ENCODE data around the gene CXCR5. TPM values are rescaled to one million over a fixed set of nuclear protein-coding genes. Genes with fewer than 3 reads are reported as not detected.

CXCR5 gene
- polyA plus RNA-seq, 1 donor (not counting 4 experiments of a cell fraction or from before 2014, with no cell fraction given): not detected

DNA sequence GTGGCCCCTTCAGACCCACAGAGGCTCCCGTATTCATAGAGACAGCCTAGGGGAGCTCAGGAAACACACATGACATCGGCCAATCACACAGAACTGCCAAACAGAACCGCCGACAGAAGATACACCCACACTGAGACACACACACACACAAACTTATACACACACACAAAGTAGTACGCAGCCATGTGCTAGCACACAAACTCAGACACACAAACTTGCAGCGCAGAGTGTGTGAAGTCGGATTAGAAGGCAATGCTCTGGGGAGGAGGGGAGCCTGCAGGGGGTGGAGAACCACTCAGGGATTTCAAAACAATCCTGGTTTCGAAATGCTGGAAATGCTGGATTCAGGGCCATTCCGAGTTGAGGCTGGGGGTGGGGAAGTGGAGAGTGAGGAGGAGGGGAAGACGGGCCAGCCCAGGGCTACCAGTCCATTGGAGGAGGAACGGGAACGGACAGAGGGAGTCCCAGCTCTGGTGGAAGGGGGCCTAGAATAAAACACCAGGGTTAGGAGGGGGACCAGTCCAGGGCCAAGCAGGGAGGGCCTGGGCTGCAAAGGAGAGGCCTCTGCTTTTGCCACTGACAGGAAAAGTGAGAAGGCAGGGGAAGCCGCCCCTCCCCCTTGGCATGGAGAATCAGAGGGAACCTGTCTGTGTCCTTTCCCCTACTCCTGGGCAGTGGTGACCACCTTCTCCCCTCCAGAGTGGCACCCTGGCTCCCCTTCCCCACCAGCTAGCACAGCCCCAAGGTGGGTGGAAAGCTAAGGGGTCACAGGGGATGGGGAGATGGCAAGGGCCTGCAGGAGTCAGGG lies 37.6 kb downstream of the CXCR5 start:
- Histone ChIP-seq H3K27me3 (ENCODE audit: control insufficient read depth, extremely low read depth, insufficient read depth, low read length) (no peaks in the 10 kb centered on the region), H3K9ac (ENCODE audit: control insufficient read depth, extremely low read depth, insufficient read depth, low read length) (peak overlapping the region; percentile 97), H3K79me2 (ENCODE audit: control insufficient read depth, insufficient read depth, low read length) (peaks cover 82% of the 10 kb centered on the region), H3K4me3 (ENCODE audit: control insufficient read depth in 2 of 3, extremely low read depth in 1 of 3, insufficient read depth in 2 of 3, low read depth in 1 of 3, low read length in 3 of 3) (peak overlapping the region; percentile 75 to 95 (median 92)), H4K20me1 (ENCODE audit: control insufficient read depth, extremely low read depth, insufficient read depth, low read length) (peaks cover 8% of the 10 kb centered on the region), H3K4me2 (ENCODE audit: control insufficient read depth, extremely low read depth, insufficient read depth, low read depth, low read length) (peak overlapping the region; percentile 83), H3K36me3 (ENCODE audit: control insufficient read depth in 2 of 2, extremely low read depth in 1 of 2, insufficient read depth in 2 of 2, low read length in 2 of 2) (peaks cover 3 to 21% of the 10 kb centered on the region in 2 experiments), H3K9me3 (ENCODE audit: control insufficient read depth, low read depth, low read length) (no peaks in the 10 kb centered on the region), H3K9me1 (ENCODE audit: control insufficient read depth, extremely low read depth, insufficient read depth, low read length) (no peaks in the 10 kb centered on the region), H2AFZ (ENCODE audit: control insufficient read depth, low read length) (no peak overlapping the region), H3K27ac (ENCODE audit: control insufficient read depth, insufficient read depth, low read length) (peak overlapping the region; percentile 86), H3K4me1 (ENCODE audit: control insufficient read depth, extremely low read depth, insufficient read depth, low read length) (peaks cover 58% of the 10 kb centered on the region)
- dilution Hi-C loops (cut with MboI; ENCODE audit: extremely low pct_ligation_motif_present, low sequenced_read_pairs): no loop called here
- FAIRE-seq: no peak
- no peak for DNase-seq (ENCODE audit: low read depth, low spot score)
- TF ChIP-seq, protein P1, sequence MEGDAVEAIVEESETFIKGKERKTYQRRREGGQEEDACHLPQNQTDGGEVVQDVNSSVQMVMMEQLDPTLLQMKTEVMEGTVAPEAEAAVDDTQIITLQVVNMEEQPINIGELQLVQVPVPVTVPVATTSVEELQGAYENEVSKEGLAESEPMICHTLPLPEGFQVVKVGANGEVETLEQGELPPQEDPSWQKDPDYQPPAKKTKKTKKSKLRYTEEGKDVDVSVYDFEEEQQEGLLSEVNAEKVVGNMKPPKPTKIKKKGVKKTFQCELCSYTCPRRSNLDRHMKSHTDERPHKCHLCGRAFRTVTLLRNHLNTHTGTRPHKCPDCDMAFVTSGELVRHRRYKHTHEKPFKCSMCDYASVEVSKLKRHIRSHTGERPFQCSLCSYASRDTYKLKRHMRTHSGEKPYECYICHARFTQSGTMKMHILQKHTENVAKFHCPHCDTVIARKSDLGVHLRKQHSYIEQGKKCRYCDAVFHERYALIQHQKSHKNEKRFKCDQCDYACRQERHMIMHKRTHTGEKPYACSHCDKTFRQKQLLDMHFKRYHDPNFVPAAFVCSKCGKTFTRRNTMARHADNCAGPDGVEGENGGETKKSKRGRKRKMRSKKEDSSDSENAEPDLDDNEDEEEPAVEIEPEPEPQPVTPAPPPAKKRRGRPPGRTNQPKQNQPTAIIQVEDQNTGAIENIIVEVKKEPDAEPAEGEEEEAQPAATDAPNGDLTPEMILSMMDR (optimal IDR thresholded peaks at IDR 0.05 in 1 of 3, IDR thresholded peaks at IDR 0.05 in 1 of 3, conservative IDR thresholded peaks at IDR 0.05 in 1 of 3; ENCODE audit: extremely low read depth in 1 of 3, insufficient read depth in 2 of 3, low read length in 3 of 3): no peak
- TF ChIP-seq EZH2 (IDR thresholded peaks at IDR 0.05; ENCODE audit: low read length): no peak

DNA sequence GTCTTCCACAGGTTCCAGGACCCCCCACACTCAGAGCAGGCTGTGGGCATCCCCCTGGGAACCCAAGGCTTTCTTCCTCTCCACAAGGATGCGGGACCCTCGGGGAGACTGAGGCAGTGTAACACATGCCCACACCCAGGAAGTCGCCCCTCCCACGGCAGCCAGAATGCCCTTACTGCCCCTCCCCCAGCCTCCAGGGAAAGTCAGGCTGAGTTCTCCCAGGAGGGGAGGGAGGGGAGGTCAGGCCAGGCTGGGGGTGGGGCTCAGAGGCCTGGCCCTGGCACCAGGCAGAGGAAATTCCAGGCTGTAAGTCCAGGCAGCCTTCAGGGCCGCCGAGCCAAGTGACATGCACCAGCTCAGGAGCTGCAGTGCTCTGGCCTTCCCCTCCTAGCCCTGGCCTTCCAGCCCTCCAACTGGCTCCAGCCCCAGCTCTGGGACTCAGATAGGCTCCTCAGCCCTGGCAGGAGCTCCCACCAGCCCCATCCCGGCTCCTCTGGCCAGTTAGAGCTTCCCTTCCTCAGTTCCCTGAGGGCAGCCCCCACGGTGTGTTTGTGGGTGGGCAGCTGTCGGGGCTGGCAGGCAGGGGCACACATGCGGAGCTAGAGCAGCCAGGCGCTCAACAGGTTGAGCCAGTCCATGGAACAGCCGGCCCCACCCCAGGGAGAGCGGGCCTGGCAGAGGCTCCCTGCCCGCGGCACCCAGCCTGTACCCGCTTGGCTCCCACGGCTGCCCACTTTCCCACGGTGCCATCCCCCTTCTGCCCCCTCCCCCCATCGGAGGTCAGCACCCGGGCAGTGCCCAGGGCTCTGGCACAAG lies 38.4 kb downstream of the CXCR5 start:
- H3K27ac ChIP-seq (ENCODE audit: control insufficient read depth, insufficient read depth, low read length): peak overlapping the region; percentile 86
- H3K36me3 ChIP-seq (ENCODE audit: control insufficient read depth in 2 of 2, extremely low read depth in 1 of 2, insufficient read depth in 2 of 2, low read length in 2 of 2): peaks cover 3 to 16% of the 10 kb centered on the region in 2 experiments
- DNase-seq (ENCODE audit: low read depth, low spot score) (no peak), FAIRE-seq (no peak)
- no peaks in the 10 kb centered on the region for H3K27me3 ChIP-seq (ENCODE audit: control insufficient read depth, extremely low read depth, insufficient read depth, low read length)
- TF ChIP-seq, protein P1 (optimal IDR thresholded peaks at IDR 0.05 in 1 of 3, IDR thresholded peaks at IDR 0.05 in 1 of 3, conservative IDR thresholded peaks at IDR 0.05 in 1 of 3; ENCODE audit: extremely low read depth in 1 of 3, insufficient read depth in 2 of 3, low read length in 3 of 3): no peak
- no peak for TF ChIP-seq EZH2 (IDR thresholded peaks at IDR 0.05; ENCODE audit: low read length)
- H3K9me3 ChIP-seq (ENCODE audit: control insufficient read depth, low read depth, low read length): no peaks in the 10 kb centered on the region
- no peaks in the 10 kb centered on the region for H3K9me1 ChIP-seq (ENCODE audit: control insufficient read depth, extremely low read depth, insufficient read depth, low read length)
- no peak overlapping the region for H2AFZ ChIP-seq (ENCODE audit: control insufficient read depth, low read length)
- H3K4me3 ChIP-seq (ENCODE audit: control insufficient read depth in 2 of 3, extremely low read depth in 1 of 3, insufficient read depth in 2 of 3, low read depth in 1 of 3, low read length in 3 of 3): peak overlapping the region; percentile 75 to 95 (median 92)
- H3K4me1 ChIP-seq (ENCODE audit: control insufficient read depth, extremely low read depth, insufficient read depth, low read length): peaks cover 56% of the 10 kb centered on the region
- H3K9ac ChIP-seq (ENCODE audit: control insufficient read depth, extremely low read depth, insufficient read depth, low read length): peak overlapping the region; percentile 97
- H3K4me2 ChIP-seq (ENCODE audit: control insufficient read depth, extremely low read depth, insufficient read depth, low read depth, low read length): peak overlapping the region; percentile 83
- dilution Hi-C loops (cut with MboI; ENCODE audit: extremely low pct_ligation_motif_present, low sequenced_read_pairs): no loop called here
- peaks cover 8% of the 10 kb centered on the region for H4K20me1 ChIP-seq (ENCODE audit: control insufficient read depth, extremely low read depth, insufficient read depth, low read length)
- peaks cover 74% of the 10 kb centered on the region for H3K79me2 ChIP-seq (ENCODE audit: control insufficient read depth, insufficient read depth, low read length)

All from keratinocyte (primary cell).